Activated CD4-positive, alpha-beta memory T cell treated with anti-CD3 and anti-CD28 coated beads for 36 hours (primary cell): ENCODE results near the gene PID1. TPM values are rescaled to one million over a fixed set of nuclear protein-coding genes. Genes with fewer than 3 reads are reported as not detected.

Experiments
- CTCF ChIA-PET: fragments of 350-600 bp; sonication (Branson Sonifier 250); formaldehyde crosslinking; loops from one replicate; lab custom pipeline; 2021; ENCODE audit warnings: antibody characterized with exemption, inconsistent platforms; lab: Charles Lee
- POLR2A ChIA-PET: fragments of 350-600 bp; sonication (Branson Sonifier 250); formaldehyde crosslinking; loops from one replicate; lab custom pipeline; 2021; ENCODE audit warnings: antibody characterized with exemption; lab: Charles Lee
- DNase-seq: peaks from one replicate; pipeline ENCODE4 v3.0.0-alpha.2; 2020
- H3K27ac Mint-ChIP-seq: one replicate; pipeline ENCODE4 v1.8.0; 2021; ENCODE audit warnings: mixed read lengths
- H3K27me3 Mint-ChIP-seq: one replicate; pipeline ENCODE4 v1.8.0; 2021; ENCODE audit warnings: mixed read lengths
- H3K36me3 Mint-ChIP-seq: one replicate; pipeline ENCODE4 v1.8.0; 2021; ENCODE audit warnings: mixed read lengths
- H3K4me1 Mint-ChIP-seq: one replicate; pipeline ENCODE4 v1.8.0; 2021; ENCODE audit warnings: low read depth, mixed read lengths
- H3K4me3 Mint-ChIP-seq: one replicate; pipeline ENCODE4 v1.8.0; 2021; ENCODE audit warnings: mild to moderate bottlenecking, mixed read lengths
- H3K9me3 Mint-ChIP-seq: one replicate; pipeline ENCODE4 v1.8.0; 2021; ENCODE audit warnings: mixed read lengths
- intact Hi-C: fragments of 100-400 bp; cut with micrococcal nuclease; formaldehyde crosslinking; loops from one replicate; pipeline ENCODE4 v1.15.1; 2023
- total RNA-seq, 2 experiments: library from RNA; stranded (reverse); gene quantifications; one replicate each; pipeline ENCODE4 v1.2.3, GENCODE V29; 2021

PID1 gene
- total RNA-seq, 2 experiments from 2014 or later = not detected

DNA sequence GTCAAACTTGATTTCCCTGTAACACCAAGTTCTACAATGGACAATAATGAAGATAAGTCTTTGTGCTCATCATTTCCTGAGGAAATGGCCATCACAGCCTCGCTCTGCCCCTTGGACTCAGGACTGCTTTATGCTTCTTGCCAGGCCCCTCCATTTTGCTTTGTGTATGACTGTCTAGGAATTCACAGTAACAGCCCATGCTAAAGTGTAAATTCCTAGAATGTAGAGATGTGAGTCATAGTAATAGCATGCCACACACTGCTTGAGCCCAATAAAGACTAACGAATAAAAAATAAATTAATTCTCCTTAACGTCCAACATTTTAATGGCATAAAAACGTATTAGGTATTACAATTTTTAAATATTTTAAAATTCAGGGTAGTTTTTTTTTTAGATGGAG is 226.5 kb downstream of the PID1 start:
- Mint-ChIP-seq H3K36me3 (no peaks in the 10 kb centered on the region), H3K27ac (no peak overlapping the region), H3K9me3 (peaks cover 2% of the 10 kb centered on the region), H3K4me3 (no peak overlapping the region), H3K4me1 (no peaks in the 10 kb centered on the region), H3K27me3 (no peaks in the 10 kb centered on the region)
- ChIA-PET CTCF (no interaction called here), POLR2A (no interaction called here)
- intact Hi-C loops = no loop called here
- DNase-seq = no peak

DNA sequence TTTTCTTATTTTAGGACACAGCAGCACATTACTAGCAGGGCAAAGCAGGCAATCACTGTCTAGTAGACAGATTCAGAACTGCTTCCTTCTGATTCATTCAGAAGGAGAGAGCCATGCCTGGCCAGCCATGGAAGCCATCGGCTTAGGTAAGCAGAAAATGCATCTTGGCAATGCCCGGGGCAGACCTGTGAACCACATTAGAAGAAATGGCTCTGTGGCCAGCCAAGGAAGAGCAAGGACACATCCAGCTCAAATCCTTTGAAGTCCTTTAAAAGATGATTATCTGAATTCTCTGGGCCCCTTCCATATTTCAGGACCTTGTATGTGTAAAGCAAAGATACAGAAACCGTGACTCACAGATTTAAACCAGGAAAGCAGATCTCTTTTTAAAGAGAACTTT is 227.4 kb downstream of the PID1 start:
- no peak for DNase-seq
- Mint-ChIP-seq H3K4me1 (no peaks in the 10 kb centered on the region), H3K9me3 (peaks cover 2% of the 10 kb centered on the region), H3K27ac (no peak overlapping the region), H3K4me3 (no peak overlapping the region), H3K36me3 (no peaks in the 10 kb centered on the region), H3K27me3 (no peaks in the 10 kb centered on the region)
- intact Hi-C loops = no loop called here
- POLR2A ChIA-PET = no interaction called here
- CTCF ChIA-PET = no interaction called here

DNA sequence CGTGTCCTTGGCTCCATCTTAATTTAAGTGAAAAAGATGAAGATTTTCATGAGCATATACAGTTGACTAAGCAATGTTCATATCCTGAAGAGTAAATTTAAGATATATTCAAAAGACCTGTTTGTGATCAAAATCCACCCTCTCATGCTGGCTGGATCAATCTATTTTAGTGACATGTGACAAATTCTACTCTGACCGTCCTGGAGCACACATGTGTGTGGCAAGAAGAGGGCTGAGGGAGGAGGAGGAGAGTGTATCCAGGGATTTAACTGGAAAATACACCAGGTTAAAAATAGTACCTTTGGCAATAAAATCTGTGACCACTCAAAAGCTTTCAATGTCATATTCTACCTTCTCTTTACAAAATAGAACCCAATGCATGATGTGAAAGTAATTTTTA is 228.7 kb downstream of the PID1 start:
- H3K4me3 Mint-ChIP-seq = no peak overlapping the region
- ChIA-PET POLR2A (no interaction called here), CTCF (no interaction called here)
- no peaks in the 10 kb centered on the region for H3K27me3 Mint-ChIP-seq
- H3K4me1 Mint-ChIP-seq = no peaks in the 10 kb centered on the region
- no peak for DNase-seq
- intact Hi-C loops = no loop called here
- no peaks in the 10 kb centered on the region for H3K36me3 Mint-ChIP-seq
- peaks cover 2% of the 10 kb centered on the region for H3K9me3 Mint-ChIP-seq
- H3K27ac Mint-ChIP-seq = no peak overlapping the region

DNA sequence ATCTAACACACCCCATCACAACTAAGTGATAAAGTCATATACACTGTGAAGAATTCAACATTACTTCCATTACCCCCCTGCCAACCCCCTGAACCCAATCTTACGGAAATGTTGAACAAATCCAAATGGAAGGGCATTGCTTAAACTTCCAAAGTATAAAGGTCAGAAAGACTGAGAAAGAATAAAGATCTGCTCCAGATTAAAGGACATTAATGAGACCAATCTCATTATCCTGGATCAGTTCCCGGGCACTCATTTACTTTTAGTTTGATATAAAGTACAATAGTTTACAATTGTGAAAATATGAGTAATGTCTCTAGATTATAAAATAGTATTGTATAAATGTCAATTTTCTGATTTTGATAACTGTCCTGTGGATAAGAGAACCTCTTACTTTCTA is 229.4 kb downstream of the PID1 start:
- intact Hi-C loops = no loop called here
- POLR2A ChIA-PET = no interaction called here
- Mint-ChIP-seq H3K27ac (no peak overlapping the region), H3K4me1 (no peaks in the 10 kb centered on the region), H3K9me3 (peaks cover 2% of the 10 kb centered on the region), H3K4me3 (no peak overlapping the region), H3K27me3 (no peaks in the 10 kb centered on the region), H3K36me3 (no peaks in the 10 kb centered on the region)
- no peak for DNase-seq
- CTCF ChIA-PET = no interaction called here

DNA sequence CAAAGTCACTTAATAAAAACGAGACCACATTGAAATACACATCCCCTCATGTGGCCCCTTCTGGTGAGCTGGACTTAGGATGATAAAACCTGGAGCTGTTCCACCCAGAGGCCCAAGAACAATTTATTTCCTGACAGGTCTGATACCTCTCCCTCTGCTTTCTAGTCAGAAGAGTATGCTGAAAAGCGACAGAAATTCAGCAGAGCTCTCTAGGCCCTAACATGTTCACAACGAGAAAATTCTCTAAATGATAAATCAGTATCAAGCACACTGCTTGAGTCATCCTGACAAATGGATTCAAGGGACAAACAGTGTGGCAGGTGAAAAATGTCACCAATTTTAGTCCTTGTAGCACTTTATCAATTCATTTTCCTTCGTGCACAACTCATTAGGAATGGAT is 233.5 kb downstream of the PID1 start:
- no peaks in the 10 kb centered on the region for H3K27me3 Mint-ChIP-seq
- H3K4me3 Mint-ChIP-seq = no peak overlapping the region
- no peaks in the 10 kb centered on the region for H3K36me3 Mint-ChIP-seq
- no peaks in the 10 kb centered on the region for H3K9me3 Mint-ChIP-seq
- intact Hi-C loops = no loop called here
- no peaks in the 10 kb centered on the region for H3K4me1 Mint-ChIP-seq
- no peak overlapping the region for H3K27ac Mint-ChIP-seq
- ChIA-PET CTCF (no interaction called here), POLR2A (no interaction called here)
- DNase-seq = no peak

DNA sequence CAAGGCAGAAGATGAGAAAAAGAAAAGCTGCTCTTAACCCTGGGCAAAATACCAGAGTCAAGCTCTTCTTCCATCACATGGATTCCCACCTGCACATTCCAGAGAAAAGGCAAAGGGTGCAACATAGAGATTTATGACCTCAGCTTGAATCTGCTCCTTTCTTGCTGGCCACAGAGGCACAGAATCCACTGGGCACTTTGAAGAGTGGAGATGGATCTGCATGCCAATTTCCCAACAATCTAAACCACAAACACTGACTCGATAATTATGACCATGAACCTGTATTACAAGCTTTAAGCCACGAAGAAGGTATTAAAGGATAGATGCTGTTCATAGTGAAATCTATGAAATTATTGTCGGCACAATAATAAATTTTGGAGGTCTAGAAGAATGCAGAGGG is 237.3 kb downstream of the PID1 start:
- intact Hi-C loops = no loop called here
- Mint-ChIP-seq H3K4me1 (no peaks in the 10 kb centered on the region), H3K4me3 (no peak overlapping the region), H3K9me3 (peaks cover 6% of the 10 kb centered on the region), H3K36me3 (no peaks in the 10 kb centered on the region), H3K27ac (no peak overlapping the region), H3K27me3 (no peaks in the 10 kb centered on the region)
- POLR2A ChIA-PET = no interaction called here
- DNase-seq = no peak
- CTCF ChIA-PET = no interaction called here

DNA sequence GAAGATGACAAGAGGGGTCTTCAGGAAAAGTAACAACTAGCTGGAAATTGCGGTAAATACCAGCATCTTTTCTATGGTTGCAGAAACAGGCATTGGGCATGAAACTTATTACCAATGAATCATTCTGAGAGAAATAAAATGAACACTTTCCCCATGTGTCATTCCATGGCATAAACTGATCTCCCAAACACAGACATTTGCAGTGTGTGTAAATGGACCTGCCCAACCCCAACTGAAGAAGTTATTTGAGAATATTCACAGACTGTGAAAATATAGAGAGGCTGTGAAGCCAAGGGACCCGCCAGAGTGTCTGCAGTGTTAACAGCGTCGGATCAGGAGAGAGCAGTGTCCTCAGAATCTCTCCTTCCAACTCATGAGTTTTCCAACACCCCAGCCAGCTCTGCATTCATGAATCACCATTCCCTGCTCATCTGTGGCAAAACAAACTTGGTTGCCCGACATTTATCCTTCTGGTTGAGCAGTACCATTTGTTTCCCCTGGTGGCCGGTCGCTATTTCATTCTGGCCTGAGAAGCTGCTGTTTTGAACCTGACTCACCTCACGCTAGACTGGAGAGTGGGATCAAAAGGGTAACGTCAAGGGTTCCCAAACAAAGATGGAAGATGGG is 238.4 kb downstream of the PID1 start:
- H3K4me1 Mint-ChIP-seq = no peaks in the 10 kb centered on the region
- ChIA-PET CTCF (no interaction called here), POLR2A (no interaction called here)
- H3K27ac Mint-ChIP-seq = no peak overlapping the region
- intact Hi-C loops = no loop called here
- H3K4me3 Mint-ChIP-seq = no peak overlapping the region
- peaks cover 8% of the 10 kb centered on the region for H3K9me3 Mint-ChIP-seq
- H3K36me3 Mint-ChIP-seq = no peaks in the 10 kb centered on the region
- no peaks in the 10 kb centered on the region for H3K27me3 Mint-ChIP-seq
- DNase-seq = no peak

DNA sequence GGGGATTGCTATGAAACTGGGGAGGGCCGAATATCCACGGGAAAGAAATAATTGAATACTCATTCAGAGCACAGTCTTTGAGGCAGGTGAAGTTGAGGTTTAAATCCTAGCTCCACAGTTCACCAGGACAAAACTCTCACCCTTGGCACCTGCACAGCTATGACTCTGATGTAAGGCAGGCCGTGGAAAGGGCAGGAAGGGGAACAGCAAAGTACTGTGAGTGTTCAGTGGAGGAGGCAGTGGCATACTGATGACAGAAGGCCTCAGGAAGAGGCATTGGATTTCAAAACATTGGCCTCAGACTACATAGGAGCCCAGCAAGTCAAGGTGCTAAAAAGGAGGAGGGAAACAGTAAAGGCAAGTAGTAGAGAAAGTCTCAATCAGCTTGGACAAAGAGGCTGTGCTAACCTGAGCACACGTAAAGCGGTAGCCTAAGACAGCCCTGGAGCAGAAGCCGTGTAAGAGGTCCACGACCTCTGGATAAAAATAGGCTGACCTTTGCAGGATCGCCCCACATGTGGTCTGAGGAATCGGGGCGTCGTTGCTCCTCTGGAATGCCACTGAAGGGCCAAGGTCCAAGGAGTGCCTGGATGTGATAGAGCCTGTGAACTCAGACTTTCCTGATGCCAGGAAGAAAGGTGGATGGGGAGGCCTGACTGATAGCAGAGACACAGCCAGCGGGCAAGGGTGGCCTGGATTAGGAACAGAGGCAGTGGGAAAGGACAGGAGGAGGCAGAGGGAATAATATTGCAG is 243.6 kb downstream of the PID1 start:
- ChIA-PET CTCF (no interaction called here), POLR2A (no interaction called here)
- H3K4me1 Mint-ChIP-seq = no peaks in the 10 kb centered on the region
- intact Hi-C loops = no loop called here
- H3K36me3 Mint-ChIP-seq = no peaks in the 10 kb centered on the region
- H3K4me3 Mint-ChIP-seq = no peak overlapping the region
- no peak for DNase-seq
- no peak overlapping the region for H3K27ac Mint-ChIP-seq
- no peaks in the 10 kb centered on the region for H3K27me3 Mint-ChIP-seq
- H3K9me3 Mint-ChIP-seq = peaks cover 11% of the 10 kb centered on the region

DNA sequence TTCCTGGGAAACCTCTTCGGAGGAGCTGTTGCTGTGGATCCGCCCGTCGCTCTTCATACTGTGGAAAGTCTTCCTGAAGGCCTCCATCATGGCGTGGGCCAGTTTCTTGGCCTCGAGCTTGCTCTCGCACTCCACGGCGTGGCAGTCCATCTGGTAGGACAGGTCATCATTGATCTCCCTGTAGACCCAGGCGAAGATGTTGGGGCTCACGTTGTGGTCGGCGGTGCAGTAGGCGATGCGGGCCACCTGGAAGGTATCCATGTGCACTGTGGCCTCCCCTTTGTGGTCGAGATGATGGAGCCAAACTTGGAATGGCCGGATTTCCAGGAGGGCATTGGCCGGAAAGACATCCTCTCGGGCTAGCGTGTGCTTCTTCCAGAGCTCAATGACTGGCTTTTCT is 245.4 kb downstream of the PID1 start:
- ChIA-PET POLR2A (no interaction called here), CTCF (no interaction called here)
- H3K4me1 Mint-ChIP-seq = no peaks in the 10 kb centered on the region
- H3K36me3 Mint-ChIP-seq = no peaks in the 10 kb centered on the region
- no peaks in the 10 kb centered on the region for H3K27me3 Mint-ChIP-seq
- no peak for DNase-seq
- no peak overlapping the region for H3K4me3 Mint-ChIP-seq
- no peak overlapping the region for H3K27ac Mint-ChIP-seq
- peaks cover 9% of the 10 kb centered on the region for H3K9me3 Mint-ChIP-seq
- intact Hi-C loops = no loop called here

DNA sequence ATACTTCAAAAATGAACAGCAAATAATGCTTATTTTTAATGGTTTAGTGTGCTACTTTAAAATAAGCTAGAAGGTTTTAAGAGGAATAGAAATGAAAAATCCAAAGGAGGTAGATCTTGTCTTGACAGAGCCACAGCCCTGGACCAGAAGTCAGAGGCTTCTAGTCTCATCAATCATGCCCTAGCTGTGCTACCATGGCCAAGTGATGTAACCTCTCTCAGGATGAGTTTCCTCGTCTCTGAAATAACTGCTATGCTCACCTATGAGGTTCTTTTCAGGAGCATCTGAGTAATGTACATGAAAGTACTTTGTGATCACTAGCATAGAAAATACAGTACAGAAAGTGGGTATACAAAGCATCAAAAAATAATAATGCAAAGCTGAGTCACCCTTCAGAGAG is 248.4 kb downstream of the PID1 start:
- H3K36me3 Mint-ChIP-seq = no peaks in the 10 kb centered on the region
- H3K27ac Mint-ChIP-seq = no peak overlapping the region
- no peak for DNase-seq
- peaks cover 3% of the 10 kb centered on the region for H3K9me3 Mint-ChIP-seq
- no peaks in the 10 kb centered on the region for H3K4me1 Mint-ChIP-seq
- ChIA-PET POLR2A (no interaction called here), CTCF (no interaction called here)
- H3K4me3 Mint-ChIP-seq = no peak overlapping the region
- intact Hi-C loops = no loop called here
- H3K27me3 Mint-ChIP-seq = no peaks in the 10 kb centered on the region

DNA sequence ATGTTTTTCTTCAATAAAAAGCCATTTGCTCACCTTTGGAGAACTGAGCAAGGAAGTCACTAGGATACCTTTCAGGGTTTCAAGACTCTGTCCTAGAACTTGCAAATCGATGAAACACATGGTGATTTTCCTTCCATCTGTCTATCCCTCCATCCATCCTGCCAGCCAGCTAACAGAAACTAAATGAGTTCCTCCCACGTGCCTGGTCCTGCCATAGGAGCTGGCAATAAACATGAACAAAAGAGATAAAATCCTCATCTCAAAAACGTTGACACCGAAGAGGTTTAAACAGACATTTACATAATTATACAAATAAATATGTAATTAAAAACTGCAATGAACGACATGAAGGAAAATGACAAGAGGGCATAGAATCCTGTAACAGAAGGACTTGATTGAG is 249.0 kb downstream of the PID1 start:
- POLR2A ChIA-PET = no interaction called here
- H3K36me3 Mint-ChIP-seq = no peaks in the 10 kb centered on the region
- intact Hi-C loops = no loop called here
- H3K9me3 Mint-ChIP-seq = peaks cover 3% of the 10 kb centered on the region
- H3K4me3 Mint-ChIP-seq = no peak overlapping the region
- no peak overlapping the region for H3K27ac Mint-ChIP-seq
- CTCF ChIA-PET = no interaction called here
- no peaks in the 10 kb centered on the region for H3K4me1 Mint-ChIP-seq
- H3K27me3 Mint-ChIP-seq = no peaks in the 10 kb centered on the region
- no peak for DNase-seq

DNA sequence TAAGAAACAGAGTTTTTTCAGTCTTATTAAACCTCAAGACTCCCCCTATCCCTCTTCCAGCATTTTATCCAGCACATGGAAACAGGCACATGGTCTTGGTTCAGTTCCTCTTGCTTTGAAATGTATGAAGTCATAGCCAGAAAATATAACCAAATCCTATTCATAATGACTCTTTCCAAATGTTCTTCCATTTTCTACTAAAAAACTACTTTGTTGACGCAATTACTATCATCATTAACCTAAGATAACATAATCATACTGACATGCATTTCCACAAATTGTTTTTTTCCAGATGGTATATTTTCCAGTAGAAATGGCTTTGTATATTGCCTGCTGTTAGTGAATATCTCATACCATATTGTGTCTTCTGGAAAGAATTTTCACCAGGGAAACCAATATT is 261.3 kb downstream of the PID1 start:
- Mint-ChIP-seq H3K4me1 (no peaks in the 10 kb centered on the region), H3K27ac (no peak overlapping the region), H3K9me3 (peaks cover 6% of the 10 kb centered on the region), H3K36me3 (no peaks in the 10 kb centered on the region), H3K4me3 (no peak overlapping the region), H3K27me3 (no peaks in the 10 kb centered on the region)
- DNase-seq = no peak
- CTCF ChIA-PET = no interaction called here
- intact Hi-C loops = no loop called here
- POLR2A ChIA-PET = no interaction called here

DNA sequence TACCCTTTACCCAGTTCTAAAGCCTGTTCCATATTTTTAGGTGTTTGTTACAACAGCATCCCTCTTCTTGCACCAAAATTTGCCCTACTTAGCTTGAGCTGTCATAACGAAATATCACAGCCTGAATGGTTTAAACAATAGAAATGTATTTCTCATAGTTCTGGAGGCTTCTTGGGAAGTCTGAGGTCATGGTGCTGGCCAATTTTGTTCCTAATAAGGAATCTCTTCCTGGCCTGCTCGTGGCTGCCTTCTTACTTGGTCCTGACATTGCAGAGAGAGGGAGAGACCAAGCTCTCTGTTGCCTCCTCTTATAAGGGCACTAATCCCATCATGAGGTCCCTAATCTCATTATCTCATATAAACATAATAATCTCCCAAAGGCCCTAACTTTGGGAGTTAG is 267.8 kb downstream of the PID1 start:
- Mint-ChIP-seq H3K36me3 (no peaks in the 10 kb centered on the region), H3K27ac (no peak overlapping the region), H3K4me3 (no peak overlapping the region), H3K4me1 (no peaks in the 10 kb centered on the region), H3K9me3 (peaks cover 24% of the 10 kb centered on the region), H3K27me3 (no peaks in the 10 kb centered on the region)
- ChIA-PET POLR2A (no interaction called here), CTCF (no interaction called here)
- DNase-seq = no peak
- intact Hi-C loops = no loop called here
